HepG2 (cell line): Measurements from ENCODE around the gene NOCT. TPM values are rescaled to one million over a fixed set of nuclear protein-coding genes. Genes with fewer than 3 reads are reported as not detected.
A peak's percentile ranks its signal among the peaks of the same experiment; 100 is the strongest.

ENCODE experiments used
- ATF3 ChIP-seq: sonication (generic); formaldehyde crosslinking; IDR thresholded peaks from 2 replicates; pipeline ENCODE4 v1.4.0; 2020; ENCODE audit warnings: missing genetic modification reagents
- ATF7 ChIP-seq, 2 experiments: fragments of 450-650 bp in 1 of 2; sonication (generic) in 1 of 2; formaldehyde crosslinking in 1 of 2; IDR thresholded peaks; 2 replicates each; pipeline versions ENCODE4 v1.4.0 to v1.6.1; 2016 to 2020; ENCODE audit warnings: antibody characterized with exemption in 1 of 2, mild to moderate bottlenecking in 1 of 2, missing genetic modification reagents in 1 of 2
- ERF ChIP-seq: IDR thresholded peaks from 2 replicates; pipeline ENCODE4 v1.6.1; 2018; ENCODE audit warnings: missing biosample characterization, missing genetic modification reagents
- ESRRA ChIP-seq: sonication (generic); formaldehyde crosslinking; IDR thresholded peaks from 2 replicates; pipeline ENCODE4 v1.5.1; 2020; ENCODE audit warnings: mild to moderate bottlenecking, low read depth, missing genetic modification reagents
- HMG20A ChIP-seq: IDR thresholded peaks from 2 replicates; pipeline ENCODE4 v1.6.1; 2016; ENCODE audit warnings: borderline replicate concordance
- HNRNPLL ChIP-seq: fragments of 200-400 bp; formaldehyde crosslinking; IDR thresholded peaks from 2 replicates; pipeline ENCODE4 v1.6.1; 2017; ENCODE audit warnings: mild to moderate bottlenecking, low read depth, low read length; ENCODE audit not compliant: poor library complexity, severe bottlenecking
- IRF9 ChIP-seq: sonication (generic); formaldehyde crosslinking; IDR thresholded peaks from 2 replicates; pipeline ENCODE4 v1.8.0; 2022; ENCODE audit warnings: missing genetic modification reagents, mild to moderate bottlenecking, borderline replicate concordance
- MAZ ChIP-seq, 2 experiments: sonication (generic) in 1 of 2; formaldehyde crosslinking in 1 of 2; IDR thresholded peaks; 2 replicates each; pipeline versions ENCODE4 v1.5.0 to v1.6.1; 2012 to 2020; ENCODE audit warnings: low read depth in 2 of 2, mild to moderate bottlenecking in 2 of 2, borderline replicate concordance in 1 of 2, improper control_type of control experiment in 1 of 2, low read length in 1 of 2, missing genetic modification reagents in 1 of 2, moderate library complexity in 1 of 2
- NR2F6 ChIP-seq, 2 experiments: IDR thresholded peaks; 2 replicates each; pipeline ENCODE4 v1.6.1; 2016; ENCODE audit warnings: antibody characterized with exemption in 1 of 2, mild to moderate bottlenecking in 1 of 2
- PLRG1 ChIP-seq: fragments of 450-650 bp; conservative IDR thresholded peaks from 2 replicates; pipeline ENCODE4 v1.6.1; 2016
- SP140L ChIP-seq: sonication (generic); formaldehyde crosslinking; IDR thresholded peaks from 2 replicates; pipeline ENCODE4 v1.4.0; 2020; ENCODE audit warnings: missing genetic modification reagents, borderline replicate concordance
- SSRP1 ChIP-seq: IDR thresholded peaks from 2 replicates; pipeline ENCODE4 v1.6.1; 2016; ENCODE audit warnings: control low read depth
- SUZ12 ChIP-seq: fragments of 150-350 bp; IDR thresholded peaks from 2 replicates; pipeline ENCODE4 v1.6.1; 2014; ENCODE audit warnings: low read depth, low read length
- USF2 ChIP-seq, 2 experiments: sonication (generic) in 1 of 2; formaldehyde crosslinking in 1 of 2; IDR thresholded peaks; 2 replicates each; pipeline versions ENCODE4 v1.5.1 to v1.6.1; 2011 to 2020; ENCODE audit warnings: borderline replicate concordance in 1 of 2, low read depth in 1 of 2, low read length in 1 of 2, mild to moderate bottlenecking in 1 of 2, missing genetic modification reagents in 1 of 2, moderate library complexity in 1 of 2
- ZNF12 ChIP-seq: sonication (generic); formaldehyde crosslinking; IDR thresholded peaks from 2 replicates; pipeline ENCODE4 v1.5.0; 2020; ENCODE audit warnings: missing genetic modification reagents
- ZNF251 ChIP-seq: sonication (generic); formaldehyde crosslinking; IDR thresholded peaks from 2 replicates; pipeline ENCODE4 v1.9.0; 2021; ENCODE audit warnings: mild to moderate bottlenecking, missing genetic modification reagents
- ZNF317 ChIP-seq: sonication (generic); formaldehyde crosslinking; IDR thresholded peaks from 2 replicates; pipeline ENCODE4 v1.5.0; 2020; ENCODE audit warnings: mild to moderate bottlenecking, missing genetic modification reagents
- ZNF329 ChIP-seq: sonication (generic); formaldehyde crosslinking; IDR thresholded peaks from 2 replicates; pipeline ENCODE4 v1.9.0; 2021; ENCODE audit warnings: low read depth, mild to moderate bottlenecking, missing genetic modification reagents
- ZNF468 ChIP-seq: sonication (generic); formaldehyde crosslinking; IDR thresholded peaks from 2 replicates; pipeline ENCODE4 v1.8.0; 2022; ENCODE audit warnings: mild to moderate bottlenecking, moderate library complexity, missing genetic modification reagents
- ZNF556 ChIP-seq: sonication (generic); formaldehyde crosslinking; IDR thresholded peaks from 2 replicates; pipeline ENCODE4 v1.4.0; 2020; ENCODE audit warnings: mild to moderate bottlenecking, missing genetic modification reagents, borderline replicate concordance
- ZNF569 ChIP-seq: sonication (generic); formaldehyde crosslinking; IDR thresholded peaks from 2 replicates; pipeline ENCODE4 v1.5.0; 2020; ENCODE audit warnings: mild to moderate bottlenecking, missing genetic modification reagents, moderate library complexity, borderline replicate concordance
- ZNF670 ChIP-seq: sonication (generic); formaldehyde crosslinking; IDR thresholded peaks from 2 replicates; pipeline ENCODE4 v1.8.0; 2022; ENCODE audit warnings: mild to moderate bottlenecking, missing genetic modification reagents, borderline replicate concordance
- ZNF720 ChIP-seq: sonication (generic); formaldehyde crosslinking; IDR thresholded peaks from 2 replicates; pipeline ENCODE4 v1.4.0; 2020; ENCODE audit warnings: missing genetic modification reagents
- ZNF780A ChIP-seq: sonication (generic); formaldehyde crosslinking; IDR thresholded peaks from 2 replicates; pipeline ENCODE4 v1.8.0; 2022; ENCODE audit warnings: mild to moderate bottlenecking, missing genetic modification reagents, moderate library complexity
- ZSCAN12 ChIP-seq: sonication (generic); formaldehyde crosslinking; IDR thresholded peaks from 2 replicates; pipeline ENCODE4 v1.9.0; 2021; ENCODE audit warnings: mild to moderate bottlenecking, missing genetic modification reagents
- ZZZ3 ChIP-seq: sonication (generic); formaldehyde crosslinking; IDR thresholded peaks from 2 replicates; pipeline ENCODE4 v1.4.0; 2020; ENCODE audit warnings: missing genetic modification reagents, mild to moderate bottlenecking, borderline replicate concordance
- polyA plus RNA-seq, 8 experiments: library from polyadenylated mRNA; depleted of rRNA in 3 of 8; stranded (reverse) in 7 of 8; unstranded in 1 of 8; fragments of >200 nt; fragmentation: Illumina TruSeq in 4 of 8; extraction: Trizol in 4 of 8; gene quantifications; 2 replicates each; pipeline versions ENCODE4 v1.2.1 to v1.2.3, GENCODE V29; 2011 to 2016; ENCODE audit warnings: low read depth in 4 of 8, missing spikeins in 1 of 8, mixed read lengths in 1 of 8; ENCODE audit not compliant: insufficient read depth in 1 of 8
- total RNA-seq, 5 experiments: library from RNA; depleted of rRNA; stranded (reverse); fragments of >200 nt; fragmentation: Illumina TruSeq; extraction: Trizol; gene quantifications; 2 replicates each; pipeline ENCODE4 v1.2.3, GENCODE V29; 2016; ENCODE audit warnings: low read depth in 1 of 5

NOCT gene
- total and polyA plus RNA-seq, 2 of the 13 experiments (the other 11 are each of a cell fraction or from before 2014, with no cell fraction given), result 3.6 to 13.1 TPM

- TF ChIP-seq MAZ (IDR thresholded peaks at IDR 0.05; ENCODE audit: borderline replicate concordance, low read depth, low read length) (peak; percentile 90; the same call in 1 of the 2 replicates), MAZ (CRISPR knock-in tag; IDR thresholded peaks at IDR 0.05; ENCODE audit: low read depth) (peak; percentile 76), NR2F6 (IDR thresholded peaks at IDR 0.05) (peak; percentile 27; the same call in 1 of the 2 replicates), NR2F6 (CRISPR knock-in tag; IDR thresholded peaks at IDR 0.05) (peak; percentile 61), ZSCAN12 (CRISPR knock-in tag) (no peak), ESRRA (no peak), ZNF317 (no peak), ZNF12 (CRISPR knock-in tag) (0 out of 2 replicates have a peak, but pooled peaks have one; percentile 33), ZNF569 (no peak), ZZZ3 (CRISPR knock-in tag) (no peak), ZNF720 (CRISPR knock-in tag) (no peak), HMG20A (CRISPR knock-in tag) (0 out of 2 replicates have a peak, but pooled peaks have one; percentile 9), ERF (CRISPR knock-in tag) (peak; percentile 74; the same call in 1 of the 2 replicates), USF2 (IDR thresholded peaks at IDR 0.05; ENCODE audit: low read depth, low read length) (no peak), USF2 (CRISPR knock-in tag; IDR thresholded peaks at IDR 0.05; ENCODE audit: borderline replicate concordance) (no peak), HNRNPLL (peak; percentile 57), ATF3 (CRISPR knock-in tag) (peak; percentile 41; the same call in 1 of the 2 replicates), ZNF556 (CRISPR knock-in tag) (no peak), ZNF329 (CRISPR knock-in tag) (no peak), ZNF670 (CRISPR knock-in tag) (0 out of 2 replicates have a peak, but pooled peaks have one; percentile 68), SP140L (no peak), PLRG1 (no peak), ATF7 (IDR thresholded peaks at IDR 0.05) (no peak), ATF7 (CRISPR knock-in tag; IDR thresholded peaks at IDR 0.05) (no peak), ZNF251 (CRISPR knock-in tag) (no peak), ZNF780A (CRISPR knock-in tag) (no peak), ZNF468 (CRISPR knock-in tag) (no peak), SSRP1 (peak; percentile 17; the same call in 1 of the 2 replicates), SUZ12 (no peak), IRF9 (CRISPR knock-in tag) (0 out of 2 replicates have a peak, but pooled peaks have one; percentile 34)
Observed at GRCh38 chr4:139082750-139083606, 67.4 kb downstream of the NOCT start (continued).
